DOHH2 (cell line): ENCODE measurements around the gene DHX58.

Experiments
- CTCF ChIP-seq: fragments of 200-600 bp; sonication (generic); IDR thresholded peaks from one replicate; pipeline ENCODE4 v1.5.1; 2014; ENCODE audit warnings: antibody characterized with exemption, mild to moderate bottlenecking, low read depth, low read length; ENCODE audit not compliant: poor library complexity, severe bottlenecking
- EZH2phosphoT487 ChIP-seq: fragments of 200-600 bp; sonication (generic); IDR thresholded peaks from 2 replicates; pipeline ENCODE4 v1.6.1; 2017; ENCODE audit warnings: borderline replicate concordance, mild to moderate bottlenecking, antibody characterized with exemption, low read length, moderate library complexity, mixed read lengths

DNA sequence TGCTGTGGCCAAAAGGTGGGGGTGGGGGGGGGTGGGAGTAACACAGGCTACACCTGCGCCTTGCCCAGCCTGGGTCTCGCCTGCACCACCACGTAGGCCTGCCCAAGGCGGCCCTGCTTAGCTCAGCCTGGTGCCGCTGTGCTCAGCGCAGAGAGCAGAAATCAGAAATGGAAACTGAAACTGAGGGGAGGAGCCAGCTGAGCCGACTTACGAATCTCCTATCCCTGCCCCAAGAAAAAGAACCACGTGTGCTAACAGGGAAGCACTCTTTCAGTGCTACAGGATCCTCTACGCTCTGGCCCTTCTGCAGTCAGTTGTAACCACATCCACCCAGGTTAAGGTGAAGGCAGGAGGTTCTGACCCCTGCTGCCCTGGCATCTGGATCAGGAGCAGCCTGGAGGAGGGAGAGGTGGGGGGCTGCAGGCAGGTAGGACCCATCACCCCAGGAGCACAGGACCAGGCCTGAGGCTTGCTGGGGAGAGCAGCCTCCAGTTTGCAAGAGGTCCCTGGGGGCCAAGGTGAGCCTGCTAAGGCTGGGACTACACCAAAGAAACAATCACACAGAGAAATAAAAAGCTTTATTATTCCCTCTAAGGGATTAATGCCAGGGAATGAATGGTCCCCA, at the start of gene DHX58:
- TF ChIP-seq CTCF (no peak), EZH2phosphoT487 (no peak)
